Measurements from ENCODE around the gene NBDY.
"Not testable (repeated sequence)": the region's sequence is repeated elsewhere in the genome, so short reads cannot be mapped to it uniquely, and the experiment has no call there.

Gene NBDY

GRCh38 chrX:56729152-56729850 lies at the start of gene NBDY:
Gene NBDY (plus strand): TSS chrX:56729243. CDS start chrX:56729354, 111 bp downstream.
- H3K4me3 ChIP-seq (ENCODE audit: low read depth, low read length), result peak within 1 kb of the TSS; percentile 74
- TF ChIP-seq, protein P1, sequence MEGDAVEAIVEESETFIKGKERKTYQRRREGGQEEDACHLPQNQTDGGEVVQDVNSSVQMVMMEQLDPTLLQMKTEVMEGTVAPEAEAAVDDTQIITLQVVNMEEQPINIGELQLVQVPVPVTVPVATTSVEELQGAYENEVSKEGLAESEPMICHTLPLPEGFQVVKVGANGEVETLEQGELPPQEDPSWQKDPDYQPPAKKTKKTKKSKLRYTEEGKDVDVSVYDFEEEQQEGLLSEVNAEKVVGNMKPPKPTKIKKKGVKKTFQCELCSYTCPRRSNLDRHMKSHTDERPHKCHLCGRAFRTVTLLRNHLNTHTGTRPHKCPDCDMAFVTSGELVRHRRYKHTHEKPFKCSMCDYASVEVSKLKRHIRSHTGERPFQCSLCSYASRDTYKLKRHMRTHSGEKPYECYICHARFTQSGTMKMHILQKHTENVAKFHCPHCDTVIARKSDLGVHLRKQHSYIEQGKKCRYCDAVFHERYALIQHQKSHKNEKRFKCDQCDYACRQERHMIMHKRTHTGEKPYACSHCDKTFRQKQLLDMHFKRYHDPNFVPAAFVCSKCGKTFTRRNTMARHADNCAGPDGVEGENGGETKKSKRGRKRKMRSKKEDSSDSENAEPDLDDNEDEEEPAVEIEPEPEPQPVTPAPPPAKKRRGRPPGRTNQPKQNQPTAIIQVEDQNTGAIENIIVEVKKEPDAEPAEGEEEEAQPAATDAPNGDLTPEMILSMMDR (conservative IDR thresholded peaks at IDR 0.05; ENCODE audit: low read depth, low read length), result no peak
- peak; percentile 55 for DNase-seq (ENCODE audit: low read depth)

DNA sequence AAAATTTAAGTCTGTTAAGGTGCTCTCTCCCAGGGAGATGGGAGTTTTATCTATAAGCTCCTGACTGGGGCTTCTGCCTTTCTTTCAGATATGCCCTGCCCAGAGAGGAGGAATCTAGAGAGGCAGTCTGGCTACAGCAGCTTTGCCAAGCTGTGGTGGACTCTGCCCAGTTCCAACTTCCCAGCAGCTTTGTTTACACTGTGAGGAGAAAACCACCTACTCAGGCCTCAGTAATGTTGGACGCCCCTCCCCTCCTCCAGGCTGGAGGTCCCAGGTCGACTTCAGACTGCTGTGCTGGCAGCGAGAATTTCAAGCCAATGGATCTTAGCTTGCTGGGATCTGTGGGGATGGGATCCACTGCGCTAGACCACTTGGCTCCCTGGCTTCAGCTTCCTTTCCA lies 24.5 kb upstream of the NBDY start:
- H3K4me3 ChIP-seq (ENCODE audit: low read depth, low read length); DNase-seq (ENCODE audit: low read depth): not testable (repeated sequence)

DNA sequence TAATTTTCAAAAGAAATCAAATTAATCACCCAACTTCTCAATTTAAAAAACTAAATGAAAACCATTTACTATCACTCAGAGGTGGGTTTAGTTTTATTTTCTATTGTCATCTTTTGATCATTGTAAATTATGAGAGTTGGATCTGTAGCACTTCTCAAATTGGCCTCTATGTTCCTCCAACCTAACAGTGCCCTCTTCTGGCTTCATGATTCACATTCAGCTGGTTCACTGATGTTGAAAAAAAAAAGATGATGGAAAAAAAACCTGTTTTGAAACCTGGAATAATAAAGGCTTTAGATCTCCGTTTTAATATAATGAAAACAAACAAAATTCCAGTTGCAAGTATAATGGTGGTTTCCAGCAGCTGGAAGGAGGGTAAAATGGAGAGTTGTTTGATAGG lies 2.4 kb upstream of the NBDY start:
- peak; percentile 77 for DNase-seq (ENCODE audit: low read depth)
- TF ChIP-seq, protein P1 (conservative IDR thresholded peaks at IDR 0.05; ENCODE audit: low read depth, low read length), result peak; percentile 65
- H3K4me3 ChIP-seq (ENCODE audit: low read depth, low read length), result no peak overlapping the region

- TF ChIP-seq, protein P1 (conservative IDR thresholded peaks at IDR 0.05; ENCODE audit: low read depth, low read length), result no peak
- H3K4me3 ChIP-seq (ENCODE audit: low read depth, low read length), result no peak overlapping the region
- no peak for DNase-seq (ENCODE audit: low read depth)
Measured at GRCh38 chrX:56727531-56727930, 1.5 kb upstream of the NBDY start.

- H3K4me3 ChIP-seq (ENCODE audit: low read depth, low read length), result peak overlapping the region; percentile 74
- peak; percentile 34 for DNase-seq (ENCODE audit: low read depth)
- TF ChIP-seq, protein P1 (conservative IDR thresholded peaks at IDR 0.05; ENCODE audit: low read depth, low read length), result no peak
Measured at GRCh38 chrX:56728321-56728720, 722 bp upstream of the NBDY start.

DNA sequence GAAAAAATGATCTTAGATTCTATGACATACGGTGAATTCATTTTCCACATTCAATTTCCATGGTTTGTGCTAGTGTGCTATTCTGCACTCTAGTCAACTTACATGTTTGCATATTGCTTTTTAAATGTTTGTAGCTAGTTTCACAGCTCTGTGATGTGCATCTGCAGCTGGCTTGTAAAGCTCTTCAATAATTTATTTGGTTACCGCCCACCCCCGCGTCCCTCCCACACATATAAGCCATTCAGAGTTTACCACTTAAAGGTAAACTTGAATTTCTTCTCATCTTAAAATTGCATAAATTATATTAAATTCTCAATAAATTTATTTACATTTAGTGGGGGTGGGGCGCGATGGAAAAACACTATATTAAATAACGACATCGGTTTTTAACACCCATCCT lies 291 bp upstream of the NBDY start:
- H3K4me3 ChIP-seq (ENCODE audit: low read depth, low read length), result peak overlapping the region; percentile 74
- peak; percentile 34 for DNase-seq (ENCODE audit: low read depth)

DNA sequence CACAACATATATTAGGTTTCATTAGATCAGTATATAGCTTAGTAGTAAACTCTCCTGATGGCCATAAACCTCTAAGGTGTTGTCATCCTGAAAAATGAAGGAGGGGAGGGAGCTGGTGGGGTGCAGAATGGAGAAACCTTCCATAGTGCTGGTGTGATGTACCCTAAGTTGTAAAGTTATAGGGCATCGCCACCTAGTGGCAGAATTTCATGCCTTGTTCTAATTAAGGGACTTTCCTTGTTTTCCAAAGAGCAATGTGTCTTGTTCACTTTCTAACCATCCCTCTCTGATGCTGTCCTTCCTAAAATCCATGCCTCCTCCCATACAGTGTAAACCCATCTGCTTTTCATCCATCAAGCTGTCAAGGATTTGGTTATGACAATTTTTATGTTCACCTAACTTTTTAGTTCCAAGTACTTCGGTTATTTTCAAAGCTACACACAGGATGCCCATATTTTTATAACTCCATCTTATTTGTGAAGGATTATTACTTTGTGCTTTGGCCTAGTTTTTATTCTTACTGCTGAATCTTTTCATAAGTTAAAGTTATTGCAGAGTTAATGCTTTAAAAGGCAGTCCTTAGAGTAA lies 4.5 kb downstream of the NBDY start:
- DNase-seq (ENCODE audit: low read depth), result peak; percentile 53
- TF ChIP-seq, protein P1 (conservative IDR thresholded peaks at IDR 0.05; ENCODE audit: low read depth, low read length), result peak; percentile 57
- no peak overlapping the region for H3K4me3 ChIP-seq (ENCODE audit: low read depth, low read length)

More for the DNA sequence above, 291 bp upstream of the NBDY start:
- TF ChIP-seq, protein P1 (conservative IDR thresholded peaks at IDR 0.05; ENCODE audit: low read depth, low read length), result no peak

Measured in choroid plexus epithelial cell (primary cell).